HG03060 (cell line): ENCODE measurements around the gene PGAP3.
"Not testable (repeated sequence)": the region's sequence is repeated elsewhere in the genome, so short reads cannot be mapped to it uniquely, and the experiment has no call there.

ENCODE experiments used
- ATAC-seq: cut with Tn5 transposase; IDR thresholded peaks from one replicate; pipeline ENCODE4 v1.9.1; 2021; ENCODE audit warnings: low read depth, moderate number of reproducible peaks; ENCODE audit not compliant: unreplicated experiment

The PGAP3 gene

GRCh38 chr17:39715375-39716072, 27.7 kb upstream of the PGAP3 start:
- ATAC-seq = no peak

DNA sequence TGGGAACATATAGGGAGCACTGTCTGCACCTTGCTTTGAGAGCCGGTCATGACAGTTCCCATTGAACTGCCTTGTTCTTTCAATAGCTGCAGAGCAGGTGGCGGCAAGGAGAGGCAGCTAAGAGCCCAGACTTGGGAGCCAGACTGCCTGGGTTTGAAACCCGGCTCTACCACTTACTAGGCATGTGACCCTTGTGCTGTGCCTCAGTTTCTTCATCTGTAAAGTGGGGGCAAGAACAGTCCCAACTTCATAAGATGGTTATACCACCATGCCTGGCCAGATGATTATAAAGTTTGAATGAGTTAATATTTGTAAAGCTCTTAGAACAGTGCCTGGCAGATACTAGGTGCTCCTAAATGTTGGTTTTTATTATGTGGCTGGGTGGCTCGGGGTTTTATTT, 26.4 kb upstream of the PGAP3 start:
- ATAC-seq = no peak

DNA sequence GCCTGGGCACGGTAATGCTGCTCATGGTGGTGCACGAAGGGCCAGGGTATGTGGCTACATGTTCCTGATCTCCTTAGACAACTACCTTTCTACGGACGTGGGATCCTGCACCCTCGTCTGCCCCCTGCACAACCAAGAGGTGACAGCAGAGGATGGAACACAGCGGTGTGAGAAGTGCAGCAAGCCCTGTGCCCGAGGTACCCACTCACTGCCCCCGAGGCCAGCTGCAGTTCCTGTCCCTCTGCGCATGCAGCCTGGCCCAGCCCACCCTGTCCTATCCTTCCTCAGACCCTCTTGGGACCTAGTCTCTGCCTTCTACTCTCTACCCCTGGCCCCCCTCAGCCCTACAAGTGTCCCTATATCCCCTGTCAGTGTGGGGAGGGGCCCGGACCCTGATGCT, 24.0 kb upstream of the PGAP3 start:
- no peak for ATAC-seq

GRCh38 chr17:39711071-39711470, 23.2 kb upstream of the PGAP3 start:
- ATAC-seq = not testable (repeated sequence)

GRCh38 chr17:39709998-39710964, 22.4 kb upstream of the PGAP3 start:
- ATAC-seq = no peak

- no peak for ATAC-seq
Observed at GRCh38 chr17:39709319-39709997, 21.6 kb upstream of the PGAP3 start.

- ATAC-seq = no peak
Observed at GRCh38 chr17:39706921-39707337, 19.1 kb upstream of the PGAP3 start.

DNA sequence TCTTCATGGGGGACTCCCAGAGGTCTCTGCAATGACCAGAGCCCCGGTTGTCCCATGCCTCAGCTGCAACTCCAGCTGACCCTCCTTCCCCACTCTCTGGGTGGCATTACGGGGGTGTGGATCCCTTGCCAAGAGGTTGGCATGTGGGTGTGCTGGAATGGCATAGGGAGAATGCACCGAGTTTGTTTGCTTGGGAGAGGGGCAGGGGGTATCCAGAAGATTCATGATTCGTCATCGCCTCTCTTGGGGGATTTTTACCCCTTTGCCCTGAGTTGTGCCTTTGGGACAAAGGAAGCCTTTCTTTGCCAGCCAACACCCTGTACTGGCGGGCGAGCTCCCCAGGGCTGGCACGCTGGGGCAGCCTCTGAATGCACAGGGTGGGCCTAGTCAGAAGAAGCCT, 18.5 kb upstream of the PGAP3 start:
- ATAC-seq = no peak

- no peak for ATAC-seq
Observed at GRCh38 chr17:39705786-39706348, 18.0 kb upstream of the PGAP3 start.

GRCh38 chr17:39704821-39705551, 17.1 kb upstream of the PGAP3 start:
- ATAC-seq = no peak

DNA sequence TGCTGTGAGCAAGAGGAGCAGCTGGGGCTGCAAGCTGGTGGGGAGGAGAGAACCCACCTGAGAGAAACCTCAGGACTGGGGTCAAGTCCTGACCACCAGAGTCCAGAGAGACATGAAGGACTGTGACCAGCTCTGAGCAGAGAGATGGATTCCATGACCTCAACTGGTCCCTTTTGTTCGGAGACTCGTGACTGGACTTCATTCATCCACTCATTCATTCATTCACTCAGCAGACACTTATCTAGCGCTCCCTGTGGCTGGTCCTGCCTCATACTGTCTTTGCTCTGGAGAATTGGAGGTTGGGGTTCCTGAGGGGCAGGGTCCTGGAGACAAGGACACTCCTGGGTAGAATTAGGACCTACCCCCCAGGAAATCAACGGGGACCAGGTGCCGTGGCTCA, 16.1 kb upstream of the PGAP3 start:
- ATAC-seq = no peak

DNA sequence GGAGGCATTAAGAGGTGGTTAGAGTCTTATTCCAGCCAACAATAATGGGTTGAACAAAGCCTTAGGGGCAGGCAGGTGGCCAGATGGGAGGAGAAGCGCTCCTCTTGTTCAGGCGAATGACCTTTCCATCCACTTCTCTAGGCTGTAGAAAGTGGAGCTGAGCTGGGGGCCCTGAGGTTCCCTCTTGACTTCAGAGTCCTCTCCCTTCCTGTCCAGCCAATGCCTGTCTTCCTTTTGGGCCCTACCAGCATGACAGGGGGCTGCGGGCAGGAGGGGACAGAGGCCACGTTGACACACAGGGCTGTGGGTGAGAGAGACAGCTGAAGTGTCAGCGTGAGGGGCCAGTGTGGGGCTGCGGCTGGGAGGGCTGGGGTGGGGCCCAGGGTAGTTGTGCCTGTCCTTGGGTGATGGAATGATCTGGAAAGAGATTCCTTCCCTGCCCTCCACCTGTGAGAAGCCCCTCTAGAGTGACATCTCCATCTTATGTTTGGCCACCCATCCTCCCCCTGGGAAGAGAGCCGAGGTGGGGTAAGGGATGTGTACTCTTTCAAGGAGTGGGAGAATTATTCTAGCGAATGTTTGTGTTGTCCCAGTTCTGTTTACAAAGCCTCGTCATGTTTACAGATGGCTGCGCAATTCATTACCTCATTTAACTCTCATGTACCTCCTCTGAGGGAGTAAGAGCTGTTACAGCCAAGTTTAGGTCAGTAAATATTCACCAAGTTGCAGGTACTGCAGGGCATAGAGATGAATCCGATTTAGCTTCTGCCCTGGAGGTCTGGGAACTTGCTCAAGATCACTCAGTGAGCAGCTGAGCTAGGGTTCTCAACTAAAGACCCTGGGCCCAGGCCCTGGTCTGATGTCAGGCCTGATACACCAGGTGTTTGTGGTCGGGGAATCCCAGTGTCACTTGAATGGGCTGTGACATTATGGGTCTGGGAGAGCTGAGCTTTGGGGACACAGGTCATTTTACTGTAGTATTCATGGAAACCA, 15.3 kb upstream of the PGAP3 start:
- ATAC-seq = no peak

GRCh38 chr17:39701784-39702422, 14.0 kb upstream of the PGAP3 start:
- no peak for ATAC-seq

- ATAC-seq = no peak
Observed at GRCh38 chr17:39701012-39701783, 13.3 kb upstream of the PGAP3 start.

DNA sequence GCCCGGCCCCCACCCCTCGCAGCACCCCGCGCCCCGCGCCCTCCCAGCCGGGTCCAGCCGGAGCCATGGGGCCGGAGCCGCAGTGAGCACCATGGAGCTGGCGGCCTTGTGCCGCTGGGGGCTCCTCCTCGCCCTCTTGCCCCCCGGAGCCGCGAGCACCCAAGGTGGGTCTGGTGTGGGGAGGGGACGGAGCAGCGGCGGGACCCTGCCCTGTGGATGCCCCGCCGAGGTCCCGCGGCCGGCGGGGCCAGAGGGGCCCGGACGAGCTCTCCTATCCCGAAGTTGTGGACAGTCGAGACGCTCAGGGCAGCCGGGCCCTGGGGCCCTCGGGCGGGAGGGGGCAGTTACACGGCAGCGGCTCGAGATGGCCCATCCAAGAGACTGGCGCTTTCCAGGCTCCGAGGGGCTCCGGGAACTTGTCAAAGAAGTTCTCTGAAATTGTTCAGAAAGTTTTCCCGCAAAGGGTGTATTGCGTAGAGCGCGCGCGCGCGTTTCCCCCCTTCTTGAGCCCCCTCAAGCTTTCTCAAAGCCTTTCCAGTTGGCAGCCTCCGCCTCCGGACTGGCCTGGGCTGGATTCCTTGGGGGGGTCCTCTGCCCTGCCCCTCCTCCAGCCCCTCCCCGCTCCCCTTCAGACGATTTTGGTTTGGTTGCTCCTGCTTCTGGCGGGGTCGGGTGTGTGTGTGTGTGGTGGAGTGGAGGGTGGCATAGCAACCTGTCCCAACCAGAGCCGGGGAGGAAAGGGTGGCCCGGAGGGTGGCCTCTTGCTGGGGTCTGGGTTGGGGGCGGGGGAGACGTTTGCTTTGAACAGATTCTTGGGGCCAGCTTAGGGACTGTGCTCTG, 12.5 kb upstream of the PGAP3 start:
- ATAC-seq = no peak

DNA sequence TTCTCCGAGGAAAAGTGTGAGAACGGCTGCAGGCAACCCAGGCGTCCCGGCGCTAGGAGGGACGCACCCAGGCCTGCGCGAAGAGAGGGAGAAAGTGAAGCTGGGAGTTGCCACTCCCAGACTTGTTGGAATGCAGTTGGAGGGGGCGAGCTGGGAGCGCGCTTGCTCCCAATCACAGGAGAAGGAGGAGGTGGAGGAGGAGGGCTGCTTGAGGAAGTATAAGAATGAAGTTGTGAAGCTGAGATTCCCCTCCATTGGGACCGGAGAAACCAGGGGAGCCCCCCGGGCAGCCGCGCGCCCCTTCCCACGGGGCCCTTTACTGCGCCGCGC, 11.9 kb upstream of the PGAP3 start, which contains the start of gene ERBB2:
Gene ERBB2 (plus strand): TSS at position 247 of the 330 bp plus-strand sequence. CDS start 175 bp downstream, outside the sequence.
- no peak for ATAC-seq
